Measurements from ENCODE around the gene NRG2.

Gene NRG2

DNA sequence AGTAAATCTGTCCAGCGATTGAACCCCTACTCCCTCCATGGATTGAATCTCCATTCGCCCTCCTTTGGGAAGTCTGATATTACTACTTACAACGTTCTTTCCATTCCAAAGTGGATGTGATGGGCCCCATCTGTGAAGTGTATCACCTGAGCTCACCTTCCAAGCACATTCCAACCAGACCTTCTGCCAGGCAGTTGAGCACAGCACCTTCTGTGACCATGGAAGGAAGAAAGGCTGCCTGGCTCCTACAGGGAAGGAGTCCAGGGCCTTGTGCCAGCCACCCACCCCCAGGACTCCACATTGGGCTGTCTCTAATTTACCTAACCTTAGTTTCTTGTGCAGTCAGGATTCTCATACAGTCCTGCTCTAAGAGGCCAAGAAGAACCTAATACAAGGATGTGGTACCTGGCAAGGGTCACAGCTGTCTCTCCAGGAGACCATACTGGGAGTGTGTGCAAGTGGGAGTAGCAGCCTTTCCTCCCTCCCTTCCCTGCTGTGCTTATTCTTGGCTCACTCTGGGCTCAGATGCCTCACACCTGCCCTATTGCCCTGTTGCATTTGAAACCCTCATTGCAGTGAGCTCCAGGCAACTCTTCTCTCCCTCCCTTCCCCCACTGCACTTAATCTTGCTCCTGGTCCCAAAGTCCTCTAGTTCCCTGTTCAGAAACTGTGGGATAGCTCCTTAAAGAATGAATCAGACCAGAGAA lies 116.1 kb downstream of the NRG2 start:
- no peak for DNase-seq

DNA sequence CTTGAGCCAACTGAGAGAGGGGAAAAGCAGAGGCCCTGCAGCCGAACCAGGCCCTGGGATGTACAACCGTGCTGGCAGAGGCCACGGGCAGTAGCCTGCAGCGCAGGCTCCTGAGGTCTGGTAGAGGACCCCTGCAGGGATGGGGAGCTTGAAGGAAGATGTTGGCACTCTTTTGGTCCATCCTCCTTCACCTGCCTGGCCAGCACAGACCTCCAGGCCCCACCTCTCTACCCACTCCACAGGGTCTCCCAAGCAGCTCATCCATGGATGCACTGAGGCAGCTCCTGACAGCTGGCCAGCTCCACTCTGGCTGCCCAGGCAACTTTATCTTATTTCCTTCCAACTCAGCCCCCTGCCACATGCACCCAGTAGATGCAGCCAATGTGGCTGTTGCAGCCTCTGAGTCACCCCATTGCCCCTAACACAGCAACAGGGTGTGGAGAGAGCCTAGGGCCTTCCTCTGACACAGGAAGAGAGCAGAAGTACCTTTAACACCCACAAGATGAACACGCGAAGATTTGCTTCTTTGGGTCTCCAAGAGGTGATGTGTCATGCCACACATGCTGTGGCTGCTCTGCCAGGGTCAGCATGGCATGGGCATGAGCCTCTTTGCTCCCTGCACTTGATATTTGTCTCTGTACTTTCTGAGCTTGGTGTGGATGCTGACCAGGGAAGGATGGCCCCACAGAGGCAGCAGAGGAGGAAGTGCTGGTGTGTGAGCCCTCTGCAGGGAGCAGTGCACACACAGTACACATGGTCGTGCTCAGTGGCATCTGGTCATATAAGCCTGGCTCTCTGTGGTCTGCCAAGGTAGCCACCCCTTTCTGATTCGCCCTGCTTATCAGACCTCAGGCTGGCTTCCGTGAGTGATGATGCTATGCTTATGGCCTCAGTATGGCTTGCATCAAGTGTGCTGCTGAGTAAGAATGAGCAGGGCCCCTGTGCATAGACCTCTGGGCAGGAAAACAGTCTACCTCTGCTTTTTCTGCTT lies 117.2 kb downstream of the NRG2 start:
- DNase-seq: no peak

DNA sequence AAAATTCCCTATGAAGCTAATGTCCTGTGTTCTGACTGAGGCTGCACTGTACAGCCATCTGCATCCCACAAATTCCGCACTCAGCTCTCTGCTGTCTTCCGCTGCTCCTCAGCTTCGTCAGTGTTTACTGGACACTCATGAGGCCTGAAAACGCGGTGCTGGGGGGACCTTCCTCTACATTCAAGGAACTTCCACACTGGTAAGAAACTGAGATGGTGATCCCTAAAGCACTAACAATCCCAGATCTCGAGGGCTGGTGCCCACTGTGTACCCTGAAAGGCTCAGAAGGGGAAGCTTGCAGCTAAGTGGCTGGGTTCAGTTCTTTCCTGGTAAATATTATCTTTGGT lies 117.9 kb downstream of the NRG2 start:
- no peak for DNase-seq

DNA sequence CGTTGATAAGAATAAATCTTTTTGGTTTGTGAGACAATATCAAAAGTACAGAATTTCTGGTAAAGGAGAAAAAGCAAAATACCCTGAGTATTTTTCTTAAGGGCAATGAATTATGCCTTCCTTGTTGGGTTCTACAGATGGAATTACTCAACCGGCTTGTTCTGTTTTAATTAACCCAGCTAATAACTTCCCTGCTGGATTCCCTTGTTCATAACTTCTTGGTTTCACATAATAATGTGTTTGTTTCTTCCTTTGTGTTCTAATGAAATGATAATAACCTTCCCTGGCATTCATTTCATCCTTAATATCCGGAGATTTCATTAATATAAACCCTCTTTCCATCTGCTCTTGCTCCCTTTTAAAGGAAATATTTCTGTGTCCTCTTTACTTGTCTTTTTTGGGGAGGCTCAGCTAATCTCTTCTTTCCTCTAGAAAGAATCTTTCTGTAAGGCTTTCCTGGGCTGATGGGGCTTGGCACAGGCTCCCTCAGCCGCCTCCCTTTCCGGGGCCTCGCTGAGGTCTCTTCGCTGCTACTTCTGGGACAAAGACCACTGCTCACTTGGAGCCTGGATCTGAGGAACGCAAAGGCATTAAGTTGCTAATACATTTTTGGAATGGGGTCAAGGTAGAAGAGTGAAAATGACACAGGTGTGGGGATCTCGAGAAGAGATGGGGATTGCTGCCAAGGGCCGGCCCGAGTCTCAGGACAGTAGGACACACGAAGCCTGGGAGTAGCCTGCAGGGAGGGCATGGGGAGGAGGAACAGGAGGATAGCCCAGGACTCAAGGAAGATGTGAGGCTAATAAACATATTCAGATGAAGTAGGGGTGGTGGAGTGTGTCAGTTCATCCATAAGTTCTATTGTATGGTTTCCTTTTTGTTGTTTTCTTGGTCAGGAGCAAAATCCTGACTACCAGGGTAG lies 118.5 kb downstream of the NRG2 start:
- no peak for DNase-seq

DNA sequence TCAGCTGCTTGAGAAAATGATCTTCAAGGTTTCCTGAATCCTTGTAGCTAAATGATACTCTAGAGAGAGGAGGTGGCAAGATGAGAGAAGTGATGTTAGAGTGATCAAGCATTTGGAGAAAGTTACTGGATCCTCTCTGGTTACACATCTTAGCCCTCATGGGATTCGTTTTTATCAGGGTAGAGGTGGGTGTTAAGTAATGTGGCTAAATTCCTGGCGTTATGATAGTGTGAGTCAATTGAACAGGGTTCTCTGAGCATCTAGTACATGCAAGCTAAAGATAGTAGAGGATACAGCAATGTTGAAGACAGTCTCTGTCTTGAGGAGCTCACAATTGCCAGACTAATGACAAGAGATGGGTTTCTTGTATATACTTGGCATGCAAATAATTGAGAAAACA lies 123.8 kb downstream of the NRG2 start:
- DNase-seq: no peak

- DNase-seq: no peak
Observed at GRCh38 chr5:139915834-139916233, 127.3 kb downstream of the NRG2 start.

- DNase-seq: no peak
Observed at GRCh38 chr5:139915266-139915665, 127.8 kb downstream of the NRG2 start.

DNA sequence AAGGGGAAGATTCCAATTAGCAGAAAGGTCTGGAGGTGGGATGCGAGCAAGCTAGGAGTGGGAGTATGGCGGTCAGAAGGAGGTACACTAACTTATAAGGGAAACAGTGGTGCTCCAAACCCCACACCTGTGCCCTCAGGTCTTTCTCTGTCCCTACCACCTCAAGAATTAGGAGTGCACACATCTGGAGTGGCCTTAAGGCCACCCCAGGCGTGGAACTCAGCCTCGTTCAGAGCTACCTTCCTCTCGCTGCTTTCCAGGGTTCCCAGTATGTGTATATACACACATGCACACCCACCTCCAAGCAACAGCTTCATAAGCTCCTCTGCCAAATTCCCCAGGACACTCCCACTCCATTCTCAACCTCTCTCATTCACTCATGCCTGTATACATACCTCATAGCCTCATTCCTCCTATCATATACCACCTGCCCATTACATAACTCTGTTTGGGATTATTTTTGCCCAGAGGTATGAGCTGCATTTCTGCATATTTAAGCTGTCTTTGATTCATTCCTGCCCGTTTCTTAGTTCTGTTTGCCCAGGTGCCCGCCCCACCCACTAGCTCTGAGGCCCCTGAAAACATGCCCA lies 128.8 kb downstream of the NRG2 start:
- no peak for DNase-seq

- no peak for DNase-seq
Observed at GRCh38 chr5:139912804-139913203, 130.3 kb downstream of the NRG2 start.

GRCh38 chr5:139912158-139912557 lies 130.9 kb downstream of the NRG2 start:
- no peak for DNase-seq

- no peak for DNase-seq
Observed at GRCh38 chr5:139911425-139912120, 131.5 kb downstream of the NRG2 start.

- DNase-seq: no peak
Observed at GRCh38 chr5:139910901-139911300, 132.2 kb downstream of the NRG2 start.

DNA sequence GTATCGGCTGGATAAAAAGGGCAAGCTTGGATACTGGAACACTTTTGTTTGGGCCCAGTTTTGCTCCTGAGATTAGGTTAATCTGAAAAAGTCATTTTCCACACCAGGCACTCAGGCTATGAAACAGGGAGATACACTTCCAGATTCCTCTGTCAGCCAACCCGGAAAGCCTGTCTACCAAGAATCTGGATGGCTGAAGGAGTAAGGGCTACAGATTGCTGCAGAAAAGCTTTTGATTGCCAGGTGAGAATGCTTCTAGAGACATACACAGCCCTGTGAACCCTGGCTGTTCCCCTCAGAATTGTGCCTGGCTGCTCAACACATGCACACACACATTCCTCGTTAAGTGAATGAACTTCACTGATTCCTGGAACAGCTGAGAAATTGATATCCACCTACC lies 133.1 kb downstream of the NRG2 start:
- no peak for DNase-seq

GRCh38 chr5:139908749-139909148 lies 134.3 kb downstream of the NRG2 start:
- DNase-seq: no peak

DNA sequence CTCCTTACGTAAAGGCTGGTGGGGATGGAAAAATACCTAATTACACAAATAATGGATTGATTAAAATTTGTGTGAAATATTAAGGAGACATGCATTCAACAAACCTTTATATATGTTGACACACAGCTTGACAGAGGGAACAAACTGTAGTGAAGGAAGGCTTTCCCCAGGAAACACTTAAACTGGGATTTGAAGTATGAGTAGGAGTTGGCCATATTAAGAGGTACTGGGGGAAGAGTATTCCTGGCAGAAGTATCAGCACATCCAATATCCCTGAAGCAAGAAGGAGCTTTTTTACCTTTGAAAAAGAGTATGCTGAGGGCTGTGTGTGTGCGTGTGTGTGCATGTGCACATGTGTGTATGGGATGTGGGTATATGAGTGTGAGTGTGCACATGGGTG lies 136.4 kb downstream of the NRG2 start:
- no peak for DNase-seq

DNA sequence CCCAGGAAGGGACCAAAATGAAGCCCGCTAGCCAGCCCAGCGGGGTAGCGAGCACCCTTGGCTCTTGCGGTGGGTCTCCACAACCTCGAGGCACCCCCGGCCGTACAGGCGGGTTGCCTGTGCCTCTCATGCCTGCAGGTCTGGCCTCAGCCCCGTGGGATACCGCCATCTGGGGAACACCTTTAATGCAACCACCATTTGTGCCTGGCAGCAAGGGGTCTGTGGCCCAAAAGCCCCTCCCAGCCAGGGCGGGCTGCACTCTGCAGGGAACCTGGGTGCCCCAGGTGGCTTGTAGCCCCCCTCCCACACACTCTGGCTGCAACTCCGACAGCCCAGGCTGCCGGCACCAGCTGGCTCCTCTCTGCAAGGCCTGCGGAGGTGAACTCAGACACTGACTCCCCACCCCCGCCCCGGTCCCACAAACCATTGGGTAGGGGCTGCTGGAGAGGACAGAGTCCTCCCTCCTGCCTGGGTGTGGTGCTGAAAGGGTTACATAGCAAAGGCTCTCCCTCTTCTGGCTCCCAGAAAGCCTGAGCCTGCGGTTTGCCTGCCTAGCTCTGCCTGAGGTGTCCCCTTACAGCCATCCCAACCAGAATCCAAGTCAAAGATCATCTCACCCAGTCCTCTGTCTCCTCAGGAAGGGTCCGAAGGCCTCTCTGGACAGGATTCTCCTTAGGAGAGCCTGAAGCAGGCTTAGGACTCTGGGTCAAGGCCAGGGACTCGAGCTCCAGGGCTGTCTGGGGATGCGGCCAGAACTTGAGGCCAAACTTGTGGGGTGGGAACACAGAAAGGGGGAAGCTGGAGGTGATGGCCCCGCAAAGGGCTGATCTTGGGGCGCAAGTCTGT lies 138.1 kb downstream of the NRG2 start:
- no peak for DNase-seq

DNA sequence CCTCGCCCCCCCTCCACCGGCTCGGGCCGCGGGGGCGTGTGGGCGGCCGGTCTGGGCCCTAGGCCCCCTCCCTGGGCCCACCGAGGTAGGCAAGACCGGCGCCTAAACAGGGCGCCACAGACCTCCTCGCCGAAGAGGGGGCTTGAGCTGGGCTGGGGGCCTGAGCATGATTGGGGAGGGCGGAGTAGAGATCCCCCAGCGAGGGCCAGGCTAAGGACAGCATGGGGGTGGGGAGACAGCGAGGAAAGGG lies 138.6 kb downstream of the NRG2 start:
- DNase-seq: no peak

- DNase-seq: no peak
Observed at GRCh38 chr5:139903795-139904565, 139.1 kb downstream of the NRG2 start.

DNA sequence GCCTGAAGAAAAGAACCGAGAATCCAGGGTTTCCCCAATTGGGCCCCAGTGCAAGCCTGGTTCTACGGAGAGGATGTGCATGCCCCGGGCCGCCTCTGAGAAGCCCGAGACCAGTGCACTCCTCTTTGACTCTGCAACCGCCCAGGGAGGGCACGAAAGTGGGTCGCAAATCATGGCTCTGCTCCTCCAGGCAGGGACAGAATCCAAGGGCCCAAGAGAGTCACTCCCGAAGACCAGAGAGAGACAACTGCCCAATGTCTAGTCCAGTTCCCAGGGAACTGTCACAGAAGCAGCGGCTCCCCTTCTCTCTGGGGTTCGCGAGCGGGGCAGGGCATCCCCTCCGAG lies 139.7 kb downstream of the NRG2 start:
- DNase-seq: no peak

- no peak for DNase-seq
Observed at GRCh38 chr5:139901986-139902385, 141.1 kb downstream of the NRG2 start.

- no peak for DNase-seq
Observed at GRCh38 chr5:139901251-139901575, 141.9 kb downstream of the NRG2 start.
